Vagina (tissue), 2 donors: ENCODE data around the gene GUCY2F.

Experiments used
- POLR2A ChIP-seq, 2 donors: fragments of 450-650 bp; IDR thresholded peaks; one replicate each; pipeline ENCODE4 v1.6.1; 2017; ENCODE audit warnings: antibody characterized with exemption in 2 of 2, mild to moderate bottlenecking in 2 of 2, moderate library complexity in 2 of 2
- POLR2AphosphoS5 ChIP-seq, 2 donors: sonication (generic); formaldehyde crosslinking; IDR thresholded peaks; one replicate each; pipeline ENCODE4 v1.9.0; 2017; ENCODE audit warnings: antibody characterized with exemption in 2 of 2, mild to moderate bottlenecking in 2 of 2, low read depth in 1 of 2; ENCODE audit not compliant: insufficient read depth in 1 of 2
- TF ChIP-seq, protein P1 (sequence below), 3 experiments: fragments of 450-650 bp in 2 of 3; fragments of 200-600 bp in 1 of 3; sonication (generic) in 1 of 3; IDR thresholded peaks; one replicate each; pipeline ENCODE4 v1.5.1; 2017 to 2019; ENCODE audit warnings: antibody characterized with exemption in 3 of 3, mild to moderate bottlenecking in 2 of 3, moderate library complexity in 2 of 3

DNA sequence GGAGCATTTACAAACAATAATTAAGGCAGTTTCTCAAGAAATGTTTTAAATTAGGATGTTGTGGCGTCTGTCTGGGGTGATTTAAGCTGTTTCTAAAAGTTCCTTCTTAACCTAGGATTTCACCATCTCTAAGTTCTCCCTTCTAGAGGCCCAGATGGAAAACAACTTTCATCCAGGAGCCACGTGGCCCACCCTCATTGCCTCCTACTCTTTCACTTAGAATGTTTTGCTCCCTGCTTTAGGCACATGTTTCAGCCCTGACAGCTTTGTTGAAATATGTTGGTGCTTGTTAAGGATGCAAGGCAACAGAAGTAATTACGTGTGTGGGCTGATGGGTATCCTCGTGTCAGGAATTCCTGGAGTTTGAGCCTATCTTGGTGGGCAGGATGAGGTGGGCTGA is 131.3 kb downstream of the GUCY2F start:
- TF ChIP-seq, protein P1, sequence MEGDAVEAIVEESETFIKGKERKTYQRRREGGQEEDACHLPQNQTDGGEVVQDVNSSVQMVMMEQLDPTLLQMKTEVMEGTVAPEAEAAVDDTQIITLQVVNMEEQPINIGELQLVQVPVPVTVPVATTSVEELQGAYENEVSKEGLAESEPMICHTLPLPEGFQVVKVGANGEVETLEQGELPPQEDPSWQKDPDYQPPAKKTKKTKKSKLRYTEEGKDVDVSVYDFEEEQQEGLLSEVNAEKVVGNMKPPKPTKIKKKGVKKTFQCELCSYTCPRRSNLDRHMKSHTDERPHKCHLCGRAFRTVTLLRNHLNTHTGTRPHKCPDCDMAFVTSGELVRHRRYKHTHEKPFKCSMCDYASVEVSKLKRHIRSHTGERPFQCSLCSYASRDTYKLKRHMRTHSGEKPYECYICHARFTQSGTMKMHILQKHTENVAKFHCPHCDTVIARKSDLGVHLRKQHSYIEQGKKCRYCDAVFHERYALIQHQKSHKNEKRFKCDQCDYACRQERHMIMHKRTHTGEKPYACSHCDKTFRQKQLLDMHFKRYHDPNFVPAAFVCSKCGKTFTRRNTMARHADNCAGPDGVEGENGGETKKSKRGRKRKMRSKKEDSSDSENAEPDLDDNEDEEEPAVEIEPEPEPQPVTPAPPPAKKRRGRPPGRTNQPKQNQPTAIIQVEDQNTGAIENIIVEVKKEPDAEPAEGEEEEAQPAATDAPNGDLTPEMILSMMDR (IDR thresholded peaks at IDR 0.05) = no peak
- TF ChIP-seq POLR2AphosphoS5 (IDR thresholded peaks at IDR 0.05; ENCODE audit: insufficient read depth in 1 of 2, low read depth in 1 of 2) (no peak), POLR2A (IDR thresholded peaks at IDR 0.05) (no peak)
